CD14-positive monocyte (primary cell): ENCODE results near the gene FHIT. TPM values are rescaled to one million over a fixed set of nuclear protein-coding genes. Genes with fewer than 3 reads are reported as not detected.

Source experiments
- DNase-seq, 3 donors: peaks; one replicate each; pipeline ENCODE4 v3.0.0-alpha.2; 2011 to 2022
- H2AFZ ChIP-seq: 2 replicates; pipeline ENCODE4 v1.6.0; 2012; ENCODE audit warnings: mild to moderate bottlenecking, low read depth, low read length, inconsistent platforms; ENCODE audit not compliant: insufficient read depth, poor library complexity, severe bottlenecking
- H3K27ac ChIP-seq, 2 donors: 1 replicate in 1 of 2; 2 replicates in 1 of 2; pipeline ENCODE4 v1.5.1; 2012 to 2013; ENCODE audit warnings: low read length in 2 of 2, control low read depth in 1 of 2, inconsistent platforms in 1 of 2, low read depth in 1 of 2, mild to moderate bottlenecking in 1 of 2
- H3K27me3 ChIP-seq, 2 donors: one replicate each; pipeline versions ENCODE4 v1.6.0 to v1.6.1; 2011 to 2013; ENCODE audit warnings: low read length in 2 of 2; ENCODE audit not compliant: control insufficient read depth in 2 of 2, insufficient read depth in 2 of 2
- H3K36me3 ChIP-seq, 2 donors: replicated peaks in 1 of 2; 1 replicate in 1 of 2; 2 replicates in 1 of 2; pipeline versions ENCODE4 v1.5.1 to v1.6.1; 2012 to 2013; ENCODE audit warnings: low read length in 2 of 2, control low read depth in 1 of 2, inconsistent platforms in 1 of 2, mild to moderate bottlenecking in 1 of 2; ENCODE audit not compliant: insufficient read depth in 2 of 2, control insufficient read depth in 1 of 2
- H3K4me1 ChIP-seq, 2 donors: 1 replicate in 1 of 2; 2 replicates in 1 of 2; pipeline versions ENCODE4 v1.5.1 to v1.6.1; 2012 to 2013; ENCODE audit warnings: low read length in 2 of 2, control low read depth in 1 of 2, inconsistent platforms in 1 of 2, mild to moderate bottlenecking in 1 of 2, moderate library complexity in 1 of 2; ENCODE audit not compliant: insufficient read depth in 2 of 2, control insufficient read depth in 1 of 2
- H3K4me2 ChIP-seq: replicated peaks from 2 replicates; pipeline ENCODE3; 2012; ENCODE audit warnings: low read length, moderate library complexity, mild to moderate bottlenecking; ENCODE audit not compliant: poor library complexity, severe bottlenecking; ENCODE audit errors: extremely low read depth
- H3K4me3 ChIP-seq, 3 experiments: fragments of 200-600 bp in 1 of 3; sonication (generic) in 1 of 3; replicated peaks in 1 of 3; 1 replicate in 2 of 3; 2 replicates in 1 of 3; pipeline ENCODE4 v1.5.1; 2011 to 2013; ENCODE audit warnings: low read length in 3 of 3, mild to moderate bottlenecking in 3 of 3, control low read depth in 2 of 3, low read depth in 2 of 3, inconsistent platforms in 1 of 3, moderate library complexity in 1 of 3
- H3K79me2 ChIP-seq: 2 replicates; pipeline ENCODE4 v1.6.0; 2012; ENCODE audit warnings: mild to moderate bottlenecking, control low read depth, inconsistent platforms, low read length, moderate library complexity; ENCODE audit not compliant: insufficient read depth
- H3K9ac ChIP-seq: 2 replicates; pipeline ENCODE4 v1.6.0; 2017; ENCODE audit warnings: low read length, mild to moderate bottlenecking; ENCODE audit not compliant: insufficient read depth, poor library complexity, severe bottlenecking
- H3K9me3 ChIP-seq, 2 donors: replicated peaks in 1 of 2; 1 replicate in 1 of 2; 2 replicates in 1 of 2; pipeline versions ENCODE4 v1.5.1 to v1.6.1; 2012 to 2013; ENCODE audit warnings: low read length in 2 of 2, control low read depth in 1 of 2; ENCODE audit not compliant: control insufficient read depth in 1 of 2, insufficient read depth in 1 of 2
- H4K20me1 ChIP-seq: 2 replicates; pipeline ENCODE4 v1.6.0; 2012; ENCODE audit warnings: mild to moderate bottlenecking, low read length, control low read depth, moderate library complexity; ENCODE audit not compliant: insufficient read depth
- H3K27ac Mint-ChIP-seq, 7 donors: one replicate each; pipeline ENCODE4 v1.8.0; 2020; ENCODE audit warnings: mild to moderate bottlenecking in 7 of 7, mixed read lengths in 7 of 7, moderate library complexity in 6 of 7, inconsistent platforms in 2 of 7
- H3K27me3 Mint-ChIP-seq, 3 donors: one replicate each; pipeline ENCODE4 v1.8.0; 2021 to 2022; ENCODE audit warnings: low read depth in 3 of 3, mild to moderate bottlenecking in 3 of 3, mixed read lengths in 3 of 3, moderate library complexity in 3 of 3, inconsistent platforms in 1 of 3
- H3K36me3 Mint-ChIP-seq, 2 donors: one replicate each; pipeline ENCODE4 v1.8.0; 2020; ENCODE audit warnings: mixed read lengths in 2 of 2, inconsistent platforms in 1 of 2, mild to moderate bottlenecking in 1 of 2
- H3K4me1 Mint-ChIP-seq: one replicate; pipeline ENCODE4 v1.8.0; 2020; ENCODE audit warnings: mild to moderate bottlenecking, mixed read lengths
- H3K4me3 Mint-ChIP-seq, 2 donors: one replicate each; pipeline ENCODE4 v1.8.0; 2020; ENCODE audit warnings: mild to moderate bottlenecking in 2 of 2, mixed read lengths in 2 of 2, moderate library complexity in 1 of 2
- H3K9me3 Mint-ChIP-seq, 7 donors: one replicate each; pipeline ENCODE4 v1.8.0; 2020 to 2022; ENCODE audit warnings: mixed read lengths in 7 of 7, mild to moderate bottlenecking in 6 of 7, moderate library complexity in 6 of 7, inconsistent platforms in 2 of 7
- WGBS: methylation state at CpG from one replicate; pipeline ENCODE4 v1.1.5; 2013; ENCODE audit warnings: missing lambda C conversion rate; ENCODE audit not compliant: insufficient coverage; 5-methylcytosine and 5-hydroxymethylcytosine counted together
- intact Hi-C, 2 donors: fragments of 100-400 bp; cut with micrococcal nuclease; formaldehyde crosslinking; loops; one replicate each; pipeline versions ENCODE4 v1.15.0 to v1.15.1; 2023
- polyA plus RNA-seq, 3 donors: library from polyadenylated mRNA; depleted of rRNA in 1 of 3; unstranded in 2 of 3; stranded (reverse) in 1 of 3; fragments of 300-500 nt in 2 of 3; fragments of >200 nt in 1 of 3; fragmentation: Illumina TruSeq in 2 of 3; gene quantifications; 1 replicate in 2 of 3; 2 replicates in 1 of 3; pipeline ENCODE4 v1.2.3, GENCODE V29; 2012 to 2021
- TF ChIP-seq, protein P1 (sequence below): fragments of 200-600 bp; IDR thresholded peaks from one replicate; pipeline ENCODE4 v1.8.0; 2022; ENCODE audit warnings: antibody characterized with exemption, mild to moderate bottlenecking

Gene FHIT
- polyA plus RNA-seq, 3 donors = 1.7 to 3.4 (median 3.2) TPM

DNA sequence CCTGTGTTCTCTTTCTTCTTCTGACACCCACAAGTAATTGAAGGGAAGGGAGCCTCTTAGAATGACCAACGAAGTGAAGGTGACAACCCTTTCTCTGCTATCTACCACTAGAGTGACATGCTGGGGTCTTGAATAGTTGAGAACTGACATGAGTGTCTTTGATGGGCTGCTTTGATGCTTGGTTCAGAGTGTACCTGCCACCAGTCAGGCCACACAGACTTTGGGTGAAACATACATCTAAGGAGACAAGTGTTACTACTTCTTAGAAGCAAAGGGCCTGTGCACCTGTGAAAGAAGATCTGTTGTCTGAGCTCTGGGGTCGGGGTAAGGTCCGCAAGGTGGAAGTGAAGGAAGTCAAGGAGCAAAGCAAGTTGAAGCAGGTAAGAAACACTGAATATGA lies 1160.7 kb downstream of the FHIT start:
- Histone ChIP-seq H3K9ac (no peak overlapping the region), H3K27ac (no peak overlapping the region), H3K4me3 (no peak overlapping the region), H3K27me3 (no peaks in the 10 kb centered on the region), H2AFZ (no peak overlapping the region), H3K36me3 (no peaks in the 10 kb centered on the region), H3K4me2 (no peak overlapping the region), H3K4me1 (no peaks in the 10 kb centered on the region), H3K9me3 (peaks cover 0 to 4% of the 10 kb centered on the region in 2 donors), H3K79me2 (no peaks in the 10 kb centered on the region), H4K20me1 (no peaks in the 10 kb centered on the region)
- intact Hi-C loops = no loop called here
- Mint-ChIP-seq H3K9me3 (peaks cover 0 to 10% (median 4%) of the 10 kb centered on the region in 7 donors), H3K27me3 (peaks cover 0 to 5% (median 3%) of the 10 kb centered on the region in 3 donors), H3K4me3 (no peak overlapping the region), H3K4me1 (no peaks in the 10 kb centered on the region), H3K27ac (no peak overlapping the region), H3K36me3 (no peaks in the 10 kb centered on the region)
- TF ChIP-seq, protein P1, sequence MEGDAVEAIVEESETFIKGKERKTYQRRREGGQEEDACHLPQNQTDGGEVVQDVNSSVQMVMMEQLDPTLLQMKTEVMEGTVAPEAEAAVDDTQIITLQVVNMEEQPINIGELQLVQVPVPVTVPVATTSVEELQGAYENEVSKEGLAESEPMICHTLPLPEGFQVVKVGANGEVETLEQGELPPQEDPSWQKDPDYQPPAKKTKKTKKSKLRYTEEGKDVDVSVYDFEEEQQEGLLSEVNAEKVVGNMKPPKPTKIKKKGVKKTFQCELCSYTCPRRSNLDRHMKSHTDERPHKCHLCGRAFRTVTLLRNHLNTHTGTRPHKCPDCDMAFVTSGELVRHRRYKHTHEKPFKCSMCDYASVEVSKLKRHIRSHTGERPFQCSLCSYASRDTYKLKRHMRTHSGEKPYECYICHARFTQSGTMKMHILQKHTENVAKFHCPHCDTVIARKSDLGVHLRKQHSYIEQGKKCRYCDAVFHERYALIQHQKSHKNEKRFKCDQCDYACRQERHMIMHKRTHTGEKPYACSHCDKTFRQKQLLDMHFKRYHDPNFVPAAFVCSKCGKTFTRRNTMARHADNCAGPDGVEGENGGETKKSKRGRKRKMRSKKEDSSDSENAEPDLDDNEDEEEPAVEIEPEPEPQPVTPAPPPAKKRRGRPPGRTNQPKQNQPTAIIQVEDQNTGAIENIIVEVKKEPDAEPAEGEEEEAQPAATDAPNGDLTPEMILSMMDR = no peak
- no peak for DNase-seq
- no CpG with 5 or more reads among the region's 3 CpGs for WGBS

DNA sequence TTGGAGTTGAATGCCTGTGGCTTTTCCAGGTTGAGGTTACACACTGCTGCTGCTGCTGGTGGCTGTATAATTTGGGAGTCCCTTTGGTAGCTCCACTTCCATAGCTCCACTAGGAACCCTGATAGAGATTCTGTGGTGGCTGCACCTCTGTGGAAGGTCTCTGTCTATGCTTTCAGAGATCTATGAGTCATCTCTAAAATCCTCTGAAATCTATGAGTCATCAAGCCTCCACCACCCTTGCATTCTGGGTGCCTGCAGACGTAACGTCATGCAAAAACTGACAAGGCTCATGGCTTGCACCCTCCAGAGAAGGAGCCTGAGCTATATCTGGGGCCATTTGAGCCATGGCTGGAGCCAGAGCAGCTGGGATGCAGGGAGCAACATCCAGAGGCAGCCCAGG lies 1164.4 kb downstream of the FHIT start:
- Histone ChIP-seq H3K4me3 (no peak overlapping the region), H3K79me2 (no peaks in the 10 kb centered on the region), H3K4me1 (no peaks in the 10 kb centered on the region), H3K4me2 (no peak overlapping the region), H3K27ac (no peak overlapping the region), H3K9ac (no peak overlapping the region), H4K20me1 (no peaks in the 10 kb centered on the region), H2AFZ (no peak overlapping the region), H3K27me3 (no peaks in the 10 kb centered on the region), H3K9me3 (peaks cover 0 to 4% of the 10 kb centered on the region in 2 donors), H3K36me3 (no peaks in the 10 kb centered on the region)
- TF ChIP-seq, protein P1 = no peak
- Mint-ChIP-seq H3K27ac (no peak overlapping the region), H3K4me1 (peaks cover 3% of the 10 kb centered on the region), H3K36me3 (no peaks in the 10 kb centered on the region), H3K9me3 (peaks cover 0 to 13% (median 4%) of the 10 kb centered on the region in 7 donors), H3K27me3 (peaks cover 0 to 3% (median 1%) of the 10 kb centered on the region in 3 donors), H3K4me3 (no peak overlapping the region)
- intact Hi-C loops = no loop called here
- WGBS = 67% methylated on average over 2 of the region's 2 CpGs
- no peak for DNase-seq
